Keratinocyte (primary cell): Measurements from ENCODE around the gene PRR15. TPM values are rescaled to one million over a fixed set of nuclear protein-coding genes. Genes with fewer than 3 reads are reported as not detected.

Experiments
- DNase-seq: peaks from one replicate; pipeline ENCODE4 v3.0.0-alpha.2; 2011; ENCODE audit warnings: low read depth, missing footprints, low spot score
- FAIRE-seq: peaks from 2 replicates; lab custom pipeline; 2011; peaks lifted over from hg19 to GRCh38; lab: Jason Lieb, UNC
- H2AFZ ChIP-seq: 2 replicates; pipeline ENCODE4 v1.6.0; 2012; ENCODE audit warnings: low read length, control low read depth, inconsistent platforms; ENCODE audit not compliant: control insufficient read depth
- H3K27ac ChIP-seq: 2 replicates; pipeline ENCODE4 v1.5.1; 2011; ENCODE audit warnings: low read length; ENCODE audit not compliant: control insufficient read depth, insufficient read depth
- H3K27me3 ChIP-seq: 3 replicates; pipeline ENCODE4 v1.6.0; 2011; ENCODE audit warnings: low read length; ENCODE audit not compliant: control insufficient read depth, insufficient read depth; ENCODE audit errors: extremely low read depth
- H3K36me3 ChIP-seq, 2 experiments: 2 replicates in 1 of 2; 3 replicates in 1 of 2; pipeline ENCODE4 v1.5.1; 2011; ENCODE audit warnings: low read length in 2 of 2, mild to moderate bottlenecking in 1 of 2; ENCODE audit not compliant: control insufficient read depth in 2 of 2, insufficient read depth in 2 of 2; ENCODE audit errors: extremely low read depth in 1 of 2
- H3K4me1 ChIP-seq: 3 replicates; pipeline ENCODE4 v1.5.1; 2011; ENCODE audit warnings: low read length; ENCODE audit not compliant: control insufficient read depth, insufficient read depth; ENCODE audit errors: extremely low read depth
- H3K4me2 ChIP-seq: 3 replicates; pipeline ENCODE4 v1.6.0; 2011; ENCODE audit warnings: low read depth, low read length; ENCODE audit not compliant: control insufficient read depth, insufficient read depth; ENCODE audit errors: extremely low read depth
- H3K4me3 ChIP-seq, 3 experiments: fragments of 200-600 bp in 1 of 3; sonication (generic) in 1 of 3; 2 replicates in 2 of 3; 3 replicates in 1 of 3; pipeline ENCODE4 v1.5.1; 2011 to 2016; ENCODE audit warnings: low read length in 3 of 3, mild to moderate bottlenecking in 3 of 3, control low read depth in 2 of 3, inconsistent platforms in 1 of 3, low read depth in 1 of 3, mixed read lengths in 1 of 3, mixed run types in 1 of 3, moderate library complexity in 1 of 3; ENCODE audit not compliant: control insufficient read depth in 2 of 3, insufficient read depth in 2 of 3; ENCODE audit errors: extremely low read depth in 1 of 3
- H3K79me2 ChIP-seq: 2 replicates; pipeline ENCODE4 v1.6.0; 2012; ENCODE audit warnings: low read length; ENCODE audit not compliant: control insufficient read depth, insufficient read depth
- H3K9ac ChIP-seq: 3 replicates; pipeline ENCODE4 v1.6.0; 2011; ENCODE audit warnings: low read length; ENCODE audit not compliant: control insufficient read depth, insufficient read depth; ENCODE audit errors: extremely low read depth
- H3K9me1 ChIP-seq: 3 replicates; pipeline ENCODE4 v1.6.0; 2011; ENCODE audit warnings: low read length; ENCODE audit not compliant: control insufficient read depth, insufficient read depth; ENCODE audit errors: extremely low read depth
- H3K9me3 ChIP-seq: 2 replicates; pipeline ENCODE4 v1.5.1; 2012; ENCODE audit warnings: low read depth, low read length; ENCODE audit not compliant: control insufficient read depth
- H4K20me1 ChIP-seq: 3 replicates; pipeline ENCODE4 v1.6.0; 2011; ENCODE audit warnings: low read length; ENCODE audit not compliant: control insufficient read depth, insufficient read depth; ENCODE audit errors: extremely low read depth
- CTCF ChIP-seq, 3 experiments: IDR thresholded peaks in 1 of 3; conservative IDR thresholded peaks in 1 of 3; optimal IDR thresholded peaks in 1 of 3; 2 replicates in 2 of 3; 3 replicates in 1 of 3; pipeline versions ENCODE3 to v1.5.1; 2011; ENCODE audit warnings: low read length in 3 of 3, mild to moderate bottlenecking in 3 of 3, moderate library complexity in 2 of 3, control low read depth in 1 of 3, inconsistent platforms in 1 of 3; ENCODE audit not compliant: insufficient read depth in 2 of 3; ENCODE audit errors: extremely low read depth in 1 of 3
- EZH2 ChIP-seq: IDR thresholded peaks from one replicate; pipeline ENCODE4 v1.6.1; 2012; ENCODE audit warnings: inconsistent platforms, mild to moderate bottlenecking, low read length, moderate library complexity
- dilution Hi-C: fragments of 300-500 bp; cut with MboI; formaldehyde crosslinking; loops from one replicate; pipeline ENCODE4 v1.7.0; 2020; ENCODE audit warnings: low sequenced_read_pairs; ENCODE audit not compliant: extremely low pct_ligation_motif_present
- polyA plus RNA-seq, 5 experiments: library from polyadenylated mRNA; depleted of rRNA in 3 of 5; stranded (reverse) in 3 of 5; stranded (forward) in 1 of 5; unstranded in 1 of 5; fragments of >200 nt; gene quantifications; 1 replicate in 1 of 5; 2 replicates in 3 of 5; 3 replicates in 1 of 5; pipeline versions ENCODE4 v1.2.1 to v1.2.3, GENCODE V29; 2011 to 2012; ENCODE audit warnings: missing spikeins in 2 of 5, low read depth in 1 of 5, low replicate concordance in 1 of 5

The PRR15 gene
- polyA plus RNA-seq, 1 donor (not counting 4 experiments of a cell fraction or from before 2014, with no cell fraction given): 1.8 TPM

GRCh38 chr7:29569648-29570047, 6.0 kb downstream of the PRR15 start:
- FAIRE-seq (no peak), DNase-seq (no peak)
- no peak for TF ChIP-seq CTCF (optimal IDR thresholded peaks at IDR 0.05 in 1 of 3, IDR thresholded peaks at IDR 0.05 in 1 of 3, conservative IDR thresholded peaks at IDR 0.05 in 1 of 3; ENCODE audit: extremely low read depth in 1 of 3, insufficient read depth in 2 of 3, low read length in 3 of 3)
- no peak for TF ChIP-seq EZH2
- no peak overlapping the region for H3K27ac ChIP-seq
- no peaks in the 10 kb centered on the region for H4K20me1 ChIP-seq
- no peaks in the 10 kb centered on the region for H3K36me3 ChIP-seq
- peaks cover 15% of the 10 kb centered on the region for H3K4me1 ChIP-seq
- no peak overlapping the region for H2AFZ ChIP-seq
- no peaks in the 10 kb centered on the region for H3K27me3 ChIP-seq
- H3K79me2 ChIP-seq: no peaks in the 10 kb centered on the region
- no peak overlapping the region for H3K4me3 ChIP-seq
- no peak overlapping the region for H3K9ac ChIP-seq
- dilution Hi-C loops: no loop called here
- H3K9me1 ChIP-seq: no peaks in the 10 kb centered on the region
- H3K4me2 ChIP-seq: peak overlapping the region; percentile 12
- no peaks in the 10 kb centered on the region for H3K9me3 ChIP-seq

DNA sequence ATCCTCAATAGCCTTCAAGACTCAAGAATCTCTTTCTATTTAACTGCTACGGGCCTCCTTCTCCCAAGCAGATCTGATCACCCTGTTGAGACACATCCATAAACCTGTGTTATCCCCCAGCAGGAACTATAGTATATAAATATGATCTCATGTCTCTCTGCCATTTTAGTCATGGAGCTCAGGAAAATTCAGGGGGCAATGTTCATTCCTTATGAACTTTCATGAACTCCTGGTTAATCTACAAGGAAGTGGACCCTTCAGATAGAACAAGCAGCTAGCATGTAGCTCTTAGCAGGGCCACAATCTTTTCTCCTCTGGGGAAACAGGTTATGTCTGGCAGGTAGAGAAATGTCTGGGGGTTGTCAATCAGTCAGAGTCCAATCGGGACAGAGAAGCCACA, 8.9 kb downstream of the PRR15 start:
- Histone ChIP-seq H3K9ac (no peak overlapping the region), H2AFZ (no peak overlapping the region), H3K36me3 (no peaks in the 10 kb centered on the region), H3K79me2 (no peaks in the 10 kb centered on the region), H3K4me3 (no peak overlapping the region), H3K4me1 (no peaks in the 10 kb centered on the region), H3K27ac (no peak overlapping the region), H3K27me3 (no peaks in the 10 kb centered on the region), H3K4me2 (no peak overlapping the region), H4K20me1 (no peaks in the 10 kb centered on the region), H3K9me3 (peaks cover 3% of the 10 kb centered on the region), H3K9me1 (no peaks in the 10 kb centered on the region)
- DNase-seq (no peak), FAIRE-seq (no peak)
- dilution Hi-C loops: no loop called here
- TF ChIP-seq EZH2 (no peak), CTCF (optimal IDR thresholded peaks at IDR 0.05 in 1 of 3, IDR thresholded peaks at IDR 0.05 in 1 of 3, conservative IDR thresholded peaks at IDR 0.05 in 1 of 3; ENCODE audit: extremely low read depth in 1 of 3, insufficient read depth in 2 of 3, low read length in 3 of 3) (no peak)
